Inflammatory macrophage (primary cell): ENCODE data around the gene CABP4.
A peak's percentile ranks its signal among the peaks of the same experiment; 100 is the strongest.
"Not testable (repeated sequence)": the region's sequence is repeated elsewhere in the genome, so short reads cannot be mapped to it uniquely, and the experiment has no call there.

Experiments
- DNase-seq, 2 donors: peaks; one replicate each; pipeline ENCODE4 v3.0.0-alpha.2; 2020 to 2022

Gene CABP4

GRCh38 chr11:67453816-67454732 lies 1.1 kb upstream of the CABP4 start:
- DNase-seq: no peak

DNA sequence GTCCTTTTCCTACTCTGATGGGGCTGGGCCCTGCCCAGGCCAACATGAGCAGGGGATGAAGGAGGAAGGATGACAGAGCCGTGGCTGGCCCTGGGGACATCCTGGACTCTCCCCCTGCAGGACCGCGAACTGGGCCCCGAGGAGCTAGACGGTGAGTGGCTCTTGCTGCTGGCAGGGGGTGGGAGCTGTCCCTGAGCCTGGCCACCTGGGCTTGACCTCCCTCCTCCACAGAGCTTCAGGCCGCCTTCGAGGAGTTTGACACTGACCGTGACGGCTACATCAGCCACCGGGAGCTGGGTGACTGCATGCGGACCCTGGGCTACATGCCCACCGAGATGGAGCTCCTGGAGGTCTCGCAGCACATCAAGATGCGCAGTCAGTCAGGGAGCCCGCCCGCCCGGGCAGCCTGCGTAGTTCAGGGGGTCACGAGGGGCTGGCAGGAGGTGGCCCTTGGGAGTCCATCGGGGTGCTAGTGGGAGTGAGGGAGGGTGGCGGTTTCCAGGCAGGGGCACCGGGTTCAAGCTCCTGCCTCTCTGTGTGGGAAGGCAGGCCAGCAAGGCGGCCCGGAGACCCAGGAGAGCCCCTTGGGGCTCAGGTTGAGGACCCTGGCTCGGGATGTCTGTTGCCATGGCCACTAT lies 1.0 kb downstream of the CABP4 start:
- no peak for DNase-seq

GRCh38 chr11:67457453-67457852 lies 2.3 kb downstream of the CABP4 start:
- DNase-seq: no peak

- no peak for DNase-seq
Measured at GRCh38 chr11:67458266-67458665, 3.1 kb downstream of the CABP4 start.

DNA sequence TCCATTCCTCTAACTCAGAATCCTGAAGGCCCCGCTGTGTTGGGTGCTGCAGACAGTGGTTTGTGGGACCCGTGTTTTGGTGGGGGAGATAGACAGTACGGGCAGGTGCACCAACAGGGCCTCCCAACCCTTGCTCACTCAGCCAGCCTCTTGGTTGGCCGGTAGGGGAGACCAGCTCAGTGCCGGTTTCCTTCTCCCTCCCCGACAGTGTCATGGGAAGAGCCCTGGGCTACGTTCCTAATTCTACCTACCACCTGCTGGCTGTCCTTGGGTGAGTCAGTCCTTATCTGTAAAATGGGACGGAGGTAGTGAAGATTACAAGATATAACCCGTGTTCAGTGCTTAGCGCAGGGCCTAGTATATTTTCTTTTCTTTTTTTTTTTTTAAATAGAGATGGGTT lies 8.0 kb downstream of the CABP4 start:
- no peak for DNase-seq

DNA sequence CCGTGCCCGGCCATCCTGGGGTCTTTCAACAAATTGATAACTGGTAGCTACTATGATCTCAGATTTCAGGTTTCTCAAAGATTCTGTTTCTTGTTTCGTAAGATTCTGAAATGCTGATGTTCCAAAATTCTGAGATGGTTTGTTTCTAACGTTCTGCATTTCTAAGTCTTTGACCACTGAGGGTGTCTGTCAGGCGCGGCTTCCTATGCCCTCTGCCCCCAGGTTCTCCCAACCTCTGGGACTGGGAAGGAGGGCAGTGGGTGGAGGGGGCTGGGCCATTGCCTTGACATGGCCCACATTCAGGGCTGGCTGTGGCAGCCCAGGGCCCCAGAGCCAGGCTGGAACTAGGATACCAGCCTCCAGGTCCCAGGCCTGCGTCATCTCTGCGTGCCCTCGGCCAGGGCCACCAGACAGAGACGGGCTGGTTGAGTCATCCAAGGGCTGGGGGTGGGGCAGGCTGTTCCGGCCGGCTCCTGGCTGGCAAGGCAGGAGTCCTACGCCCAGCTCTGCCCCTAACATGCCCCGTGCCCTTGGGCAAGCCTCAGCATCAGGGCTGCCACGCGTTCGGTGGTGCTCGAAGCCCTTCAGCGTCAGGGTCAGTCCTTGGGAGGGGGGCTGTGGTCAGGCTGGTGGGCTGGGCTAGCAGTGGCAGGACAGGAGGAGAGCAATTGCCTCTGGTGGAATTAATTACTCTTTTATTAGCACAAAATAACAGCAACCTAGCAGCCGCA lies 8.7 kb downstream of the CABP4 start:
- DNase-seq: peak; percentile 86 to 89

- DNase-seq: peak; percentile 83 to 89
Measured at GRCh38 chr11:67464411-67465188, 9.4 kb downstream of the CABP4 start.

DNA sequence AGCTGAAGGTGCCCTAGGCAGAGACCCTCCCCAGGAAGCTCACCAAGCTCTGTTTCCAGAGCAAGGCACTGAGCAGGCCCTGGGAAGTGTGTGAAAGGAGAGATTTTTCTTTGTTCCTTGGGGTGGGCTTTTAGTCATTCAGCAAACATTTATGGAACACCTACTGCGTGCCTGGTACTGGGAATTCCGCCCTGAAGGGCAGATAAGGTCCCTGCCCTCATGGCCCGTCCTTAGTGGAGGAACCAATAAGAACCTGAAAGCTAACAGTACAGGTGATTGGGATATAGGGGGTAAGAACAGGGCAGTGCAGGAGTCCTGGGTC lies 10.0 kb downstream of the CABP4 start:
- no peak for DNase-seq

- DNase-seq: not testable (repeated sequence)
Measured at GRCh38 chr11:67465530-67465929, 10.4 kb downstream of the CABP4 start.

DNA sequence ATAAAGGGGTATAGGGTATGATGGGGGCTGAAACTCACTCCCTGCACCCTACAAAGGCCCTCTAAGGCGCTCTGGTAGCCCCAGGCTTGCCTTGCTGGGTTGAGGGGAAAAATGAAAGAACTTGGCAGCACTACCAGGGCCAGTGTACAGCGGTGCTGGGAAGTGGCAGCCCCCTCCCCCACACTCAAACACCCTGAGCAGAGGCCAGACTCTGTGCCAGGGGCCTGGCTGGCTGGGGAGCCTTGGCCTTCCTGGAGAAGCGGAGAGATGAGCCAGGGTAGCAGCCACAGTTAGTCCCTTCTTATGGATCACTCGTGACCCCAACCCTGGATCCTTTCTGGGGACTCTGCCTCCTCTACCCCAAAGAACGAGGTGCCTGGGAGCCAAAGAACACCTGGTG lies 11.2 kb downstream of the CABP4 start:
- no peak for DNase-seq

- DNase-seq: no peak
Measured at GRCh38 chr11:67466962-67467771, 12.0 kb downstream of the CABP4 start.

DNA sequence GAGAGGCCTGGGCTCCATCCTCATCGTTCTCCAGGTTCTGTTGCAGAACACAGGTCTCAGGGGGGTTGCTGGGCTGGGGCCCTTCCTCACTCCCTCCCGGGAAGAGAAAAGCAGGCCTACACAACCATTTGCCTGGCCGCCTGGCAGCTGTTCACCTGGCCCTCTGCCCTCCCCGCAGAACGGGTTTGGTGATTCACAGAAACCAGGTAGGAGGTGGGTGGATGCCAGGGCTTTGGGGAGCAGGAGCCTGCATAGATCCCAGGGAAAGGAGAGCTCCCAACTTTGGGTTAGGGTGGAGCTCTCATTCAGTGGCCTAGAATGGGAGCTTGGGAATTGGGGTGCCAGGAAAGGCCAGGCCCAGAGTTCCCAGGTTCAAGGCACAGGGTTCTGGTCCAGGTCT lies 12.9 kb downstream of the CABP4 start:
- DNase-seq: no peak

GRCh38 chr11:67468456-67468758 lies 13.3 kb downstream of the CABP4 start:
- DNase-seq: no peak

DNA sequence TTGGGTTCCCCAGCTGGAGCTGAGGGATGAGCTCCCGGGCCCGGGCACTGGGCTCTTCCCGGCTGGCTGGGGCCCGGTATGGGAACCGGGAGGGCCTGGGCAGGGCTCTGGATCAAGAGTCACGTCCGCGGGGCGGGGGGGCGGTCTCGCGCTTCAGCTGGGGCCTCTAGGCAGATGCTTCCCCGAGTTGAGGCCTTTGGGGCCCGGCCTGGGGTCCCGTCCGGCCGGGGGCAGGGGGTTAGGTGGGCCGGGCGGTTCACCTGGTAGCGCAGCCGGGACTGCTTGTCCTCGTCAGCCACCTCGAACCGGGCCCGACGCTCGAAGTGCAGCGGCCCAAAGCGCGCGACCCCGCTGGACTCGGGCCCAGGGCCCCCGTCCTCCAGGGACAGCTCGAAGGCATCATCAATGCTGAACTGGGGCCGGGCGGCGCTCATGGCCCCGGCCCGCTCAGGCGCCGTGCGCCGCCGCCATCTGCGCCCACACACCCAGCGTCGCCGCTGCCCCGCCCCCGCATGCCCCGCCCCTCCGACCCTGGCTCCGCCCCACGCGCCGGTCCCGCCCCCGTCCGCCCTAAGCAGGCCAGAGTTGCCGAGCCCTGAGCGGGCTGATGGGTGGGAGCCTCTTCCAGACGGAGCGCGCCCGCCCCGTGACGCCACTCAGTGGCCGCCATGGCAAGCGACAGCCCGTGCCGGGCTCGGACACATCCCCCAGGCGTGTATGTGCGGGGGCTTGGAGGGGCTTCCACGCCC lies 13.8 kb downstream of the CABP4 start, which contains the start of gene TMEM134:
TSS of gene TMEM134 (minus strand) at position 493 of the 749 bp plus-strand sequence. CDS start at position 434, 59 bp downstream.
- peak; percentile 91 to 96 for DNase-seq

GRCh38 chr11:67469508-67469811 lies 14.3 kb downstream of the CABP4 start:
- peak in 1 of 2 donors; percentile 3 for DNase-seq

- DNase-seq: no peak
Measured at GRCh38 chr11:67470337-67471002, 15.3 kb downstream of the CABP4 start.

DNA sequence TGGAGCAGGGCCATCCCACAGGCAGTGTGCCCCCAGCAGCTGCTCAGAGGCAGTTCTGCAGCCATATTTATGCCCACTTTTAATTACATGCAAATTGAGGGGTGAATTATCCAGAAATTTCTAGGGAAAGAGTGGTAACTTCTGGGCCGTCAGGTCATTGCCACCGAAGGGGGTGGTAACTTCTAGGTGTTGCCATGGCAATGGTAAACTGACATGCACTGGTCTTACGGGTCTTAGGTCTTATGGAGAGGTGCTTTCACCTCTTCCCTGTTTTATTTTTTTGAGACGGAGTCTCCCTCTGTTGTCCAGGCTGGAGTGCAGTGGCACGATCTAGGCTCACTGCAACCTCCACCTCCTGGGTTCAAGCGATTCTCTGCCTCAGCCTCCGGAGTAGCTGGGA lies 17.7 kb downstream of the CABP4 start:
- no peak for DNase-seq

DNA sequence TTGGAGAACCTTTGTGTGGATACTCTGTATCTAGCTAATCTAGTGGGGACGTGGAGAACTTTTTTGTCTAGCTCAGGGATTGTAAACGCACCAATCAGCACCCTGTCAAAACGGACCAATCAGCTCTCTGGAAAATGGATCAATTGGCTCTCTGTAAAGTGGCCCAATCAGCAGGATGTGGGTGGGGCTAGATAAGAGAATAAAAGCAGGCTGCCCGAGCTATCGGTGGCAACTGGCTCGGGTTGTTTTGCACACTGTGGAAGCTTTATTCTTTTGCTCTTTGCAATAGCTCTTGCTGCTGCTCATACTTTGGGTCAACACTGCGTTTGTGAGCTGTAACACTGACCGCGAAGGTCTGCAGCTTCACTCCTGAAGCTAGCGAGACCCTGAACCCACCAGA lies 21.5 kb downstream of the CABP4 start:
- DNase-seq: not testable (repeated sequence)

DNA sequence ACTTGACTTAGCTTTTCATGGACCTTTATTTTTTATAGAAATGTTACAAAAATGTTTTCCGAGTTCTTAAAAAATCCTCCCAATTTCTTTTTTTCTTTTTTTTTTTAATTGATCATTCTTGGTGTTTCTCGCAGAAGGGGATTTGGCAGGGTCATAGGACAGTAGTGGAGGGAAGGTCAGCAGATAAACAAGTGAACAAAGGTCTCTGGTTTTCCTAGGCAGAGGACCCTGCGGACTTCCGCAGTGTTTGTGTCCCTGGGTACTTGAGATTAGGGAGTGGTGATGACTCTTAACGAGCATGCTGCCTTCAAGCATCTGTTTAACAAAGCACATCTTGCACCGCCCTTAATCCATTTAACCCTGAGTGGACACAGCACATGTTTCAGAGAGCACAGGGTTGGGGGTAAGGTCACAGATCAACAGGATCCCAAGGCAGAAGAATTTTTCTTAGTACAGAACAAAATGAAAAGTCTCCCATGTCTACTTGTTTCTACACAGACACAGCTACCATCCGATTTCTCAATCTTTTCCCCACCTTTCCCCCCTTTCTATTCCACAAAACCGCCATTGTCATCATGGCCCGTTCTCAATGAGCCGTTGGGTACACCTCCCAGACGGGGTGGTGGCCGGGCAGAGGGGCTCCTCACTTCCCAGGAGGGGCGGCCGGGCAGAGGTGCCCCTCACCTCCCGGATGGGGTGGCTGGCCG lies 22.3 kb downstream of the CABP4 start:
- DNase-seq: not testable (repeated sequence)

GRCh38 chr11:67482275-67482826 lies 27.2 kb downstream of the CABP4 start:
- peak in 1 of 2 donors; percentile 77 for DNase-seq
